Prostate gland (tissue), 2 donors: ENCODE results near the gene MRPL16. TPM values are rescaled to one million over a fixed set of nuclear protein-coding genes. Genes with fewer than 3 reads are reported as not detected.
"Not testable (repeated sequence)": the region's sequence is repeated elsewhere in the genome, so short reads cannot be mapped to it uniquely, and the experiment has no call there.

Experiments
- DNase-seq: peaks from one replicate; pipeline ENCODE4 v3.0.0-alpha.2; 2019; ENCODE audit warnings: low spot score
- H3K27ac ChIP-seq, 2 donors: fragments of 200-600 bp; sonication (generic); 2 replicates each; pipeline ENCODE4 v1.5.1; 2017 to 2019
- H3K27me3 ChIP-seq: fragments of 200-600 bp; sonication (generic); replicated peaks from 2 replicates; pipeline ENCODE4 v1.5.1; 2019; ENCODE audit not compliant: insufficient read depth
- H3K36me3 ChIP-seq, 2 donors: fragments of 200-600 bp; sonication (generic); 1 replicate in 1 of 2; 2 replicates in 1 of 2; pipeline versions ENCODE4 v1.5.1 to v1.8.1; 2017 to 2019
- H3K4me1 ChIP-seq: fragments of 200-600 bp; sonication (generic); replicated peaks from 2 replicates; pipeline ENCODE4 v1.5.1; 2019
- H3K4me3 ChIP-seq, 2 donors: fragments of 200-600 bp; sonication (generic); 2 replicates each; pipeline ENCODE4 v1.5.1; 2017 to 2019
- H3K9me3 ChIP-seq: fragments of 200-600 bp; sonication (generic); 2 replicates; pipeline ENCODE4 v1.5.1; 2017
- POLR2A ChIP-seq: fragments of 450-650 bp; IDR thresholded peaks from one replicate; pipeline ENCODE4 v1.6.1; 2016; ENCODE audit warnings: antibody characterized with exemption, mild to moderate bottlenecking
- POLR2AphosphoS5 ChIP-seq: sonication (generic); formaldehyde crosslinking; IDR thresholded peaks from one replicate; pipeline ENCODE4 v1.6.1; 2017; ENCODE audit warnings: antibody characterized with exemption
- WGBS: methylation state at CpG from one replicate; pipeline ENCODE4 v1.1.5; 2018; 5-methylcytosine and 5-hydroxymethylcytosine counted together
- intact Hi-C: fragments of 100-400 bp; cut with DNase I; formaldehyde crosslinking; loops from one replicate; pipeline ENCODE4 v1.14.2; 2022
- total RNA-seq, 2 donors: library from RNA; depleted of rRNA; stranded (reverse); fragments of >200 nt; gene quantifications; one replicate each; pipeline ENCODE4 v1.1.0, GENCODE V29; 2016
- TF ChIP-seq, protein P1 (sequence below), 4 experiments: fragments of 200-600 bp in 2 of 4; fragments of 450-650 bp in 2 of 4; sonication (generic) in 2 of 4; IDR thresholded peaks; 1 replicate in 3 of 4; 2 replicates in 1 of 4; pipeline ENCODE4 v1.5.1; 2016 to 2019; ENCODE audit warnings: antibody characterized with exemption in 4 of 4, mild to moderate bottlenecking in 2 of 4, moderate library complexity in 2 of 4

MRPL16 gene
- total RNA-seq, 2 donors from 2014 or later: 38.3 to 97.6 TPM

GRCh38 chr11:59792507-59792906, 18.1 kb downstream of the MRPL16 start:
- H3K27ac ChIP-seq: no peak overlapping the region
- no peaks in the 10 kb centered on the region for H3K27me3 ChIP-seq
- intact Hi-C loops: no loop called here
- no peak for TF ChIP-seq POLR2AphosphoS5
- TF ChIP-seq, protein P1, sequence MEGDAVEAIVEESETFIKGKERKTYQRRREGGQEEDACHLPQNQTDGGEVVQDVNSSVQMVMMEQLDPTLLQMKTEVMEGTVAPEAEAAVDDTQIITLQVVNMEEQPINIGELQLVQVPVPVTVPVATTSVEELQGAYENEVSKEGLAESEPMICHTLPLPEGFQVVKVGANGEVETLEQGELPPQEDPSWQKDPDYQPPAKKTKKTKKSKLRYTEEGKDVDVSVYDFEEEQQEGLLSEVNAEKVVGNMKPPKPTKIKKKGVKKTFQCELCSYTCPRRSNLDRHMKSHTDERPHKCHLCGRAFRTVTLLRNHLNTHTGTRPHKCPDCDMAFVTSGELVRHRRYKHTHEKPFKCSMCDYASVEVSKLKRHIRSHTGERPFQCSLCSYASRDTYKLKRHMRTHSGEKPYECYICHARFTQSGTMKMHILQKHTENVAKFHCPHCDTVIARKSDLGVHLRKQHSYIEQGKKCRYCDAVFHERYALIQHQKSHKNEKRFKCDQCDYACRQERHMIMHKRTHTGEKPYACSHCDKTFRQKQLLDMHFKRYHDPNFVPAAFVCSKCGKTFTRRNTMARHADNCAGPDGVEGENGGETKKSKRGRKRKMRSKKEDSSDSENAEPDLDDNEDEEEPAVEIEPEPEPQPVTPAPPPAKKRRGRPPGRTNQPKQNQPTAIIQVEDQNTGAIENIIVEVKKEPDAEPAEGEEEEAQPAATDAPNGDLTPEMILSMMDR (IDR thresholded peaks at IDR 0.05): no peak
- no peak for TF ChIP-seq POLR2A
- H3K4me3 ChIP-seq: no peak overlapping the region
- H3K9me3 ChIP-seq: no peaks in the 10 kb centered on the region
- DNase-seq: no peak
- H3K4me1 ChIP-seq: no peaks in the 10 kb centered on the region
- WGBS: 72% methylated on average over 1 of the region's 1 CpG
- peaks cover 10% of the 10 kb centered on the region in 2 donors for H3K36me3 ChIP-seq

DNA sequence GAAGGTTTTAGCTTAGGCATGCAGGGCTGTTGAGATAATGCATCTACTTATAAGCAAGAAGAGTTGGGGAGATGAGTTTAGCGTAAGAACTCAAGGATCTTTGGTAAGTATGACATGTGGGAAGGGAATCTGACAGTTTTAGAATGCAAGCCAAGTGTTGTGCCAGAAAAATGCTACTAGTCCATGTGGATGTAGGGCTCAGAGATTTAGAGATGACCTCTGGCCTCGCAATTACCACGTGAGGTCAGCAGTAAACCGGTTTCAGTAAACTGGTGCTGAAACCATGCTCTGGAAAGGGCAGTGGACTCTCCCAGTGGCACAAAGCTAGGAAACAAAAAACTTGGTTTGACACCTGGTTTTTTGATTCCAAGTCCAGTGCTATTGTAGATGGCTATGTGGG, 18.9 kb downstream of the MRPL16 start:
- Histone ChIP-seq H3K27me3 (no peaks in the 10 kb centered on the region), H3K36me3 (peaks cover 10% of the 10 kb centered on the region in 2 donors), H3K9me3 (no peaks in the 10 kb centered on the region), H3K27ac (no peak overlapping the region), H3K4me3 (no peak overlapping the region), H3K4me1 (no peaks in the 10 kb centered on the region)
- no peak for DNase-seq
- WGBS: 80% methylated on average over 4 of the region's 4 CpGs
- intact Hi-C loops: no loop called here
- TF ChIP-seq, protein P1 (IDR thresholded peaks at IDR 0.05): no peak
- TF ChIP-seq POLR2AphosphoS5: no peak
- no peak for TF ChIP-seq POLR2A

DNA sequence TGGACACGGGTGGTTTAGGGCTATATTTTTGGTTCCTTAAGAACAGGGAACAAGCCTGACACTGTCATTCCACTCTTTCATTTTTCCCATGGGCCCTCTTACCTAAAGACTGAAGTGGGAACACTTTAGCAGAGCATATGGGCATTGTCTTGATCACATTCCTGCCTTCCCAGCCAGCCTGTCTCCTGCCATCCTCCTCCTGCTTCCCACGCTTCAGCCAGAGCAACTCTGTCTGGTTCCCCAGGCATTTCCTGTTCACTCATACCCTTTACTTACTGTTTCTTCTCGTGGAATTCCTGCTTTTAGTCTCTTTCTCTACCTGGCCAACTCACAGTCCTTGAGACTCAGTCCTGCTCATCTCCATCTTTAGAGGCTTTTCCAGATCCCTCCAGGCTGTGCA, 22.8 kb downstream of the MRPL16 start:
- Histone ChIP-seq H3K27me3 (no peaks in the 10 kb centered on the region), H3K27ac (no peak overlapping the region), H3K9me3 (no peaks in the 10 kb centered on the region), H3K4me3 (no peak overlapping the region), H3K36me3 (no peaks in the 10 kb centered on the region), H3K4me1 (peaks cover 2% of the 10 kb centered on the region)
- WGBS: 67% methylated on average over 3 of the region's 3 CpGs
- no peak for DNase-seq
- intact Hi-C loops: no loop called here
- no peak for TF ChIP-seq POLR2A
- TF ChIP-seq POLR2AphosphoS5: no peak
- TF ChIP-seq, protein P1 (IDR thresholded peaks at IDR 0.05): no peak

DNA sequence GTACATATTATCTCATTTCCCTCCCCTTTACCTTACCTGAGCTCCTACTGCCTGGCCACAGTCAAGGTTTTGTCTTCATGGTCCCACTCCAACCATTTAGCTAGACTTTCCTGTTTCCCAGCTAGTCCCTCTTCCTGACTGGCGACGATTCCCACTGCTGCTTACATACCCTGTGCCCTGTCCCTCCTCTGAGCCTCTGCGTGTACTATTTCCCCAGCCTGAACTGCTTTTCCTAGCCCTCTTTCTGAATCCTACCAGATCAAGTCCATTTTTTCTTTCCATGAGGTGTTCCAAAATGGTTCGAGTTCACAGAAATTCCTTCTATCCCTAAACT, 23.4 kb downstream of the MRPL16 start:
- Histone ChIP-seq H3K27ac (peak overlapping the region; percentile 36 to 63), H3K27me3 (no peaks in the 10 kb centered on the region), H3K4me1 (peaks cover 2% of the 10 kb centered on the region), H3K4me3 (no peak overlapping the region), H3K9me3 (no peaks in the 10 kb centered on the region), H3K36me3 (no peaks in the 10 kb centered on the region)
- TF ChIP-seq, protein P1 (IDR thresholded peaks at IDR 0.05): no peak
- no peak for TF ChIP-seq POLR2AphosphoS5
- no peak for TF ChIP-seq POLR2A
- no peak for DNase-seq
- intact Hi-C loops: no loop called here
- 46% methylated on average over 4 of the region's 4 CpGs for WGBS

- H3K4me3 ChIP-seq: no peak overlapping the region
- no peaks in the 10 kb centered on the region for H3K27me3 ChIP-seq
- TF ChIP-seq POLR2AphosphoS5 (no peak), POLR2A (no peak)
- TF ChIP-seq, protein P1 (IDR thresholded peaks at IDR 0.05): no peak
- H3K4me1 ChIP-seq: peaks cover 2% of the 10 kb centered on the region
- H3K9me3 ChIP-seq: no peaks in the 10 kb centered on the region
- 92% methylated on average over 4 of the region's 4 CpGs for WGBS
- no peak overlapping the region for H3K27ac ChIP-seq
- intact Hi-C loops: no loop called here
- DNase-seq: no peak
- H3K36me3 ChIP-seq: no peaks in the 10 kb centered on the region
These were observed 24.8 kb downstream of the MRPL16 start for GRCh38 chr11:59785818-59786217.

DNA sequence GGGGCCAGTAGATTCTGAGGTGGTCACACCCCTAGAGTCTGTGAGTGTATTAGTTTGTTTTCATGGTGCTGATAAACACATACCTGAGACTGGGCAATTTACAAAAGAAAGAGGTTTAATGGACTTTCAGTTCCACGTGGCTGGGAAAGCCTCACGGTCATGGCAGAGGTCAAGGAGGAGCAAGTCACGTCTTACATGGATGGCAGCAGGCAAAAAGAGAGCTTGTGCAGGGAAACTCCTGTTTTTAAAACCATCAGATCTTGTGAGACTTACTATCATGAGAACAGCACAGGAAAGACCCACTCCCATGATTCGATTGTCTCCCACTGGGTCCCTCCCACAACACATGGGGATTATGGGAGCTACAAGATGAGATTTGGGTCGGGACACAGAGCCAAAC, 26.1 kb downstream of the MRPL16 start:
- H3K36me3 ChIP-seq, H3K27ac ChIP-seq, intact Hi-C loops, H3K9me3 ChIP-seq, H3K4me1 ChIP-seq, H3K4me3 ChIP-seq, DNase-seq, H3K27me3 ChIP-seq: not testable (repeated sequence)
- 77% methylated on average over 5 of the region's 5 CpGs for WGBS
